ENCODE data around the gene SLC34A1.

DNA sequence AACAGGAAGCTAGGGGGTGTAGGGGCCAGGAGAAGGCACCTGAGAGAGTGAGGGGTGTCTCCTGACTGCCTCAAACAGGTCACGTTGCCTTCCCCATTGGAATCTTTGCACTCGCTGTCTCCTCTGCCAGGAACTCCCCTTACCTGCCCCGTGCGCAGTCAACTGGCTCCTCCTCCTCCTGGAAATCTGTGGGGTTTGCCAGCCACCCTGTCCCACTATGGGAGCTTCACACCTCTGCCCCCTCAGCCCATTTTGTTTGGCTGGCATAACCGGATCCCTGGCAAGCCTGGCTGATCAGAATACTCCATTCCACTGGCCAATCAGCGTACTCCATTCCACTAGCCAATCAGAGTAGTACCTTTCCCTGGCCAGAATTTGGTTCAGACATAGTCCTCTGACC lies 10.4 kb upstream of the SLC34A1 start:
- TF ChIP-seq, protein P1, sequence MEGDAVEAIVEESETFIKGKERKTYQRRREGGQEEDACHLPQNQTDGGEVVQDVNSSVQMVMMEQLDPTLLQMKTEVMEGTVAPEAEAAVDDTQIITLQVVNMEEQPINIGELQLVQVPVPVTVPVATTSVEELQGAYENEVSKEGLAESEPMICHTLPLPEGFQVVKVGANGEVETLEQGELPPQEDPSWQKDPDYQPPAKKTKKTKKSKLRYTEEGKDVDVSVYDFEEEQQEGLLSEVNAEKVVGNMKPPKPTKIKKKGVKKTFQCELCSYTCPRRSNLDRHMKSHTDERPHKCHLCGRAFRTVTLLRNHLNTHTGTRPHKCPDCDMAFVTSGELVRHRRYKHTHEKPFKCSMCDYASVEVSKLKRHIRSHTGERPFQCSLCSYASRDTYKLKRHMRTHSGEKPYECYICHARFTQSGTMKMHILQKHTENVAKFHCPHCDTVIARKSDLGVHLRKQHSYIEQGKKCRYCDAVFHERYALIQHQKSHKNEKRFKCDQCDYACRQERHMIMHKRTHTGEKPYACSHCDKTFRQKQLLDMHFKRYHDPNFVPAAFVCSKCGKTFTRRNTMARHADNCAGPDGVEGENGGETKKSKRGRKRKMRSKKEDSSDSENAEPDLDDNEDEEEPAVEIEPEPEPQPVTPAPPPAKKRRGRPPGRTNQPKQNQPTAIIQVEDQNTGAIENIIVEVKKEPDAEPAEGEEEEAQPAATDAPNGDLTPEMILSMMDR (IDR thresholded peaks at IDR 0.05): no peak
- no peak for TF ChIP-seq POLR2A (IDR thresholded peaks at IDR 0.05; ENCODE audit: low read depth)

Measured in esophagus muscularis mucosa (tissue), 3 donors.